LNCaP clone FGC (cell line): ENCODE data around the gene AKAP4.

Source experiments
- DNase-seq: peaks from one replicate; pipeline ENCODE4 v3.0.0-alpha.2; 2011; ENCODE audit warnings: low read depth
- H3K4me3 ChIP-seq: 2 replicates; pipeline ENCODE4 v1.5.1; 2011; ENCODE audit warnings: mild to moderate bottlenecking, low read depth, low read length, control low read depth
- CTCF ChIP-seq: IDR thresholded peaks from 2 replicates; pipeline ENCODE4 v1.5.1; 2012; ENCODE audit warnings: mild to moderate bottlenecking; ENCODE audit not compliant: control insufficient read depth, insufficient read depth; ENCODE audit errors: extremely low read depth

AKAP4 gene

GRCh38 chrX:50165727-50166126, 35.1 kb downstream of the AKAP4 start:
- no peak for TF ChIP-seq CTCF
- no peak for DNase-seq
- H3K4me3 ChIP-seq: no peak overlapping the region

DNA sequence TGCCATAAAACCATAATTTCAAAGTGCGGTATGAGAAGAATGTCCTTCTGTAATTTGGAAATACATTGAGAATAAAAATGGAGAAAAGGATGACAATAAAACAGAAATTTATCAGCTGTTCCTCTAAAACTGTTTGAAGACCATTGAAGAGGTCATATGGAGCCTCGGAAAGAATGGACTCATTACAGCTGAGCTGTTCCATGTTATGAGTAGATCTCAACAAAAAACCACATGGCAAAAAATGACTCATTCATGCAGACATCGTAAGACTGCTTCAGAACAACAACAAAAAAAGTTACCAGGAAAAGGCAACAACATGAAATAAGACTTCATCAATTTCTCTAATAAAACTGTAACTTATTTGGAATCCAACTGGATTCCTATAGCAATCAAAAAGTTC, 39.7 kb downstream of the AKAP4 start:
- no peak for TF ChIP-seq CTCF
- no peak overlapping the region for H3K4me3 ChIP-seq
- DNase-seq: no peak

GRCh38 chrX:50158593-50158992, 42.2 kb downstream of the AKAP4 start:
- no peak for DNase-seq
- no peak overlapping the region for H3K4me3 ChIP-seq
- no peak for TF ChIP-seq CTCF

DNA sequence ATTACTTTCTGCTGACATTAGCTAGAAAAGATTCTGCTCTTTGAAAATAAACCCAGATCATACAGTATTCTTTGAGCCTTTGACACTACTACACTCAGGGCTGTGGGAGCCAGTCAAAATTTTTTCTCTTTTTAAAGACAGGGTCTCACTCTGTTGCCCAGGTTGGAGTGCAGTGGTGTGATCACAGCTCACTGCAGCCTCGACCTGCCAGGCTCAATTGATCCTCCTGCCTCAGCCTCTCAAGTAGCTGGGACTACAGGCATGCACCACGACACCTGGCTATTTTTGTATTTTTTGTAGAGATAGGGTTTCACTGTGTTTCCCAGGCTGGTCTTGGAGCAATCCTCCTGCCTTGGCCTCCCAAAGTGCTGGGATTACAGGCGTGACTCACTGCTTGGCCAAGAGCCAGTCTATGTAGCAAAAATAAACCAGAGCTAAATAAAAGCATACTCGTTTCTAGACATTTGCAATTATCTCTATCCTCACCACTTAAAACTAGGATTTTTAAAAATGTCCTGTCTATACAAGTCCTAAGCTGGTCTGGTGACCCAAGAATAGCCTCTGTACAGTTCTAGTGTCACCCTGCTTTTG, 43.2 kb downstream of the AKAP4 start:
- no peak for TF ChIP-seq CTCF
- no peak overlapping the region for H3K4me3 ChIP-seq
- no peak for DNase-seq

DNA sequence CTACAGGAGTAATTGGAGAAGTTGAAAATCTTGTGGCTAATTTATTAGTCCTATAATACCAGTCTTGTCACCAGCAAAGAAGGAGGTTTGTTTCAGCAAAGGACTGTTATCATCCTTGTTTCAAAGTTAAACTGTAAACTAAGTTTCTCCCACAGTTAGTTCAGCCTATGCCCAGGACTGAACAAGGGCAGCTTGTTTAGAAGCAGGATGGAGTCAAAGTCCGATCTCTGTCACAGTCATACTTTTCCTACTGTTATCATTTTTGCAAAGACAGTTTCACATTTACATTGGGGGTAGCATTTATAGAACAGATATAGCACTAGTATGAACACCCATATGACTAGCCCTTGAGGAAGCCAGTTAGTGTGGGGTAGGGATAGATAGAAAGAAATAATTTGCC, 46.4 kb downstream of the AKAP4 start:
- TF ChIP-seq CTCF: no peak
- no peak overlapping the region for H3K4me3 ChIP-seq
- no peak for DNase-seq

DNA sequence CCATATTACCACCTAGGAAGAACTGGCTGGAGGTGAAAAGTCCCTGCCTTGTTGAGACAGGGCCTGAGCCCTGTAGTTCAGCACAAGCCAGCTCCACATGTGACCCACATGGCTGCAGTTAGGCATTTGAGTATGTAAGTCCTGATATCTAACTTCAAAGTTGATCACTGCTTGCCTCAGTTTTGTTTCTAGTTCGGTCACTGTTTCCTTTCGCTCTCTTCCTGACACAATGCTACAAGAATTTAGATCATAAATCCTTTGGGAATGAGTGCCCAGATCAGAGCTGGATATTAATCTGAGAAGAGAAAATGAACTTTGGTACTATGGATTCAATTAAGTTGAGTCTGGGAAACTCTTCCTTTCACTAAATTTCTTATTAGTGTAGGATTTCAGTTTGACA, 48.4 kb downstream of the AKAP4 start:
- TF ChIP-seq CTCF: no peak
- no peak for DNase-seq
- no peak overlapping the region for H3K4me3 ChIP-seq

GRCh38 chrX:50147972-50148371, 52.8 kb downstream of the AKAP4 start:
- DNase-seq: no peak
- no peak overlapping the region for H3K4me3 ChIP-seq
- TF ChIP-seq CTCF: no peak
